ENCODE data around the gene KANSL1.
"Not testable (repeated sequence)": the region's sequence is repeated elsewhere in the genome, so short reads cannot be mapped to it uniquely, and the experiment has no call there.

Gene KANSL1

DNA sequence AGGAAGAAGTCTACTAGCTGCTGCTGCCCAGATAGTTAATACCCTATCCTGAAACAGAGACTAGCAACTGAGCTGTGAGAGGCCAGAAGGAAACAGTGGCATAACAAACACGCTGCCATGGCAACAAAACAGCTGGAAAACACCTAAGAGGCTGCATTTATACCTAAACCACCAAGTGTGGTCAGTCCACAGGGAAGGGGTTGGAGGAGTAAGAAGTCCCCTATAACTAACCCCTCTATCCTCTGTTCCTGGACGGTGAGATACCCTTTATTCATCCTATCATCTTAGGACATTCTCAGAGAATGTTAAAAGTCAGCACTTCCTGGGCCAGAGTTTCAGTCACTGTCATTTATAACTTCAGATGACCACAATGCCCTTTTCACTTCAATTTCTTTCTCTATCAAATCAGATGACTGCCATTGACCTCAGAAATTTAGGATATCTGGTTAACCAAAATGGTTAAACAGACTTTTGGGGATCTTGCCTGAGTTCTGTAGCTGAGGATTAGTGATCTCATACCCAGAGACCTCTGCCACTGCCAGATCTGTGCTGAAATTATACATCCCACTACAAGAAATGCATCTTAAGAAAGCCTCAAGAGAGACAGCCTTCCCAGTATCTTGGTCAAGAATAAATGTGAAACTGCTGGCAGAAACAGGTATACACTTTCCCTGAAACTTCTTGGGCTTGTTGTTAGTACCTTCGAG lies 158.0 kb downstream of the KANSL1 start:
- no peak for DNase-seq

DNA sequence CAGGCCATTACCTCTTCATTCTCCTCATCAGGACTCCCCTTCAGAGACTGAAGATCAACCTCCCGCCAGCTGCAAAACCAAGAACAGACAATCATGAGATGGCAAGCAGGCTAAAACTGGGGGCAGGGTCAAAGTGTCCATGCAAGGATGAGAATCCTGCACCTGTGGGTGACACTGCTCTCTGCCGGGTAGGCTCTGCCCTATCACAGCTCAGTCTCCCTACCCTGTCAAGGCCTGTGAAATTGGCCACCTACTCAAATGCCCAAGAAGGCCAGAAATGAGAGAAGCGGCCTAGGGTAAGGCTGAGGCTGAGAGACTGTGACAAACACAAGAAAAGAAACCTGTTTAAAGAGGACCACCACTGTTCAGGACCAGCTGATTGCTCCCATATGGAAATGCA lies 159.8 kb downstream of the KANSL1 start:
- DNase-seq: no peak

DNA sequence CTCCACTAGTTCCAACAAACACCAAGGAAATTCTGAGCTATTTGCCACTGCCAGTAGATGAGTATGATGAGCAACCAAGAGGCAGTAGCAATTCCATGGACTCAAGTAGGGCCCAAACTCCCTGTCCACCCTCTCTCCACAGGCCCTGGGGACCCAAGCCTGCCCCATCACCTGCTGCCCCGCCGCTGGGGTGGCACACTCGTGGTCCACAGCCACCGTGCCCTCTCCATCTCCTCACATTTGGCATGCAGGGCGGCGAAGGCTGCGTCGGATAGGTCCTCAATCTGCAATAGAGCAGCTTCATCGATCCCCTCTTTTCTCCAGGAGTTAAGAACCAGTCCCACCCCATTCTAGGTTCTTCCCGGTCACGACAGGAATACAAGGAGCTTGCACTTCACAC lies 160.3 kb downstream of the KANSL1 start:
- no peak for DNase-seq

GRCh38 chr17:46031920-46032319 lies 161.3 kb downstream of the KANSL1 start:
- DNase-seq: no peak

- DNase-seq: no peak
These were observed 161.8 kb downstream of the KANSL1 start for GRCh38 chr17:46031440-46031839.

- no peak for DNase-seq
These were observed 162.5 kb downstream of the KANSL1 start for GRCh38 chr17:46030752-46031151.

DNA sequence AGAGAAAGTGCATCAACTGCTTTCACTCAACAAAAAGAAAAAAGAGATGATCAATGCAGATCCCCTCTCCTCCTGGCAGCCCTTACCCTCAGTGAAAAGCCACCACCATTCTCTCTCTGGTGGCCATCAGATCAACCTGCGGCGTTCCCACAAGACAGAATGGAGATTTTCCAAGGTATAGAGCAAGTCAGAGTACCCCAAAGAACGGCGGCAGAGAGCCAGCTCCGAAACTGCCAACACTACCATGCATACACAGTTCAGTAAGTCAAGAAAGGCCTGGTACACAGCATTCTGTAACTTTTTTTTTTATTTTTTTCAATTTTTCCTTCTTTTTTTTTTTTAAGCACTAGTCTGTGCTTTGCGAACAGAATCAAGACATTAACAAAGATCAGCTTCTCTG lies 163.6 kb downstream of the KANSL1 start:
- no peak for DNase-seq

- no peak for DNase-seq
These were observed 164.2 kb downstream of the KANSL1 start for GRCh38 chr17:46028981-46029565.

GRCh38 chr17:46028374-46028773 lies 164.9 kb downstream of the KANSL1 start:
- no peak for DNase-seq

GRCh38 chr17:46027976-46028325 lies 165.3 kb downstream of the KANSL1 start:
- DNase-seq: no peak

DNA sequence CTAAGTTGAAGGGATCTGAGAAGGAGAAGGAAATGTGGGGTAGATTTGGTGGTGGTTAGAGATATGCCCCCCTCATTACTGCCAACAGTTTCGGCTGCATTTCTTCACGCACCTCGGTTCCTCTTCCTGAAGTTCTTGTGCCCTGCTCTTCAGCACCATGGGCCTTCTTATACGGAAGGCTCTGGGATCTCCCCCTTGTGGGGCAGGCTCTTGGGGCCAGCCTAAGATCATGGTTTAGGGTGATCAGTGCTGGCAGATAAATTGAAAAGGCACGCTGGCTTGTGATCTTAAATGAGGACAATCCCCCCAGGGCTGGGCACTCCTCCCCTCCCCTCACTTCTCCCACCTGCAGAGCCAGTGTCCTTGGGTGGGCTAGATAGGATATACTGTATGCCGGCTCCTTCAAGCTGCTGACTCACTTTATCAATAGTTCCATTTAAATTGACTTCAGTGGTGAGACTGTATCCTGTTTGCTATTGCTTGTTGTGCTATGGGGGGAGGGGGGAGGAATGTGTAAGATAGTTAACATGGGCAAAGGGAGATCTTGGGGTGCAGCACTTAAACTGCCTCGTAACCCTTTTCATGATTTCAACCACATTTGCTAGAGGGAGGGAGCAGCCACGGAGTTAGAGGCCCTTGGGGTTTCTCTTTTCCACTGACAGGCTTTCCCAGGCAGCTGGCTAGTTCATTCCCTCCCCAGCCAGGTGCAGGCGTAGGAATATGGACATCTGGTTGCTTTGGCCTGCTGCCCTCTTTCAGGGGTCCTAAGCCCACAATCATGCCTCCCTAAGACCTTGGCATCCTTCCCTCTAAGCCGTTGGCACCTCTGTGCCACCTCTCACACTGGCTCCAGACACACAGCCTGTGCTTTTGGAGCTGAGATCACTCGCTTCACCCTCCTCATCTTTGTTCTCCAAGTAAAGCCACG lies 165.9 kb downstream of the KANSL1 start:
- DNase-seq: no peak

DNA sequence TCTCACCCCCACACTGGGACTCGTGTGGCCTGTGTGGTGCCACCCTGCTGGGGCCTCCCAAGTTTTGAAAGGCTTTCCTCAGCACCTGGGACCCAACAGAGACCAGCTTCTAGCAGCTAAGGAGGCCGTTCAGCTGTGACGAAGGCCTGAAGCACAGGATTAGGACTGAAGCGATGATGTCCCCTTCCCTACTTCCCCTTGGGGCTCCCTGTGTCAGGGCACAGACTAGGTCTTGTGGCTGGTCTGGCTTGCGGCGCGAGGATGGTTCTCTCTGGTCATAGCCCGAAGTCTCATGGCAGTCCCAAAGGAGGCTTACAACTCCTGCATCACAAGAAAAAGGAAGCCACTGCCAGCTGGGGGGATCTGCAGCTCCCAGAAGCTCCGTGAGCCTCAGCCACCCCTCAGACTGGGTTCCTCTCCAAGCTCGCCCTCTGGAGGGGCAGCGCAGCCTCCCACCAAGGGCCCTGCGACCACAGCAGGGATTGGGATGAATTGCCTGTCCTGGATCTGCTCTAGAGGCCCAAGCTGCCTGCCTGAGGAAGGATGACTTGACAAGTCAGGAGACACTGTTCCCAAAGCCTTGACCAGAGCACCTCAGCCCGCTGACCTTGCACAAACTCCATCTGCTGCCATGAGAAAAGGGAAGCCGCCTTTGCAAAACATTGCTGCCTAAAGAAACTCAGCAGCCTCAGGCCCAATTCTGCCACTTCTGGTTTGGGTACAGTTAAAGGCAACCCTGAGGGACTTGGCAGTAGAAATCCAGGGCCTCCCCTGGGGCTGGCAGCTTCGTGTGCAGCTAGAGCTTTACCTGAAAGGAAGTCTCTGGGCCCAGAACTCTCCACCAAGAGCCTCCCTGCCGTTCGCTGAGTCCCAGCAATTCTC lies 166.8 kb downstream of the KANSL1 start:
- DNase-seq: no peak

GRCh38 chr17:46025510-46026165 lies 167.6 kb downstream of the KANSL1 start:
- DNase-seq: no peak

DNA sequence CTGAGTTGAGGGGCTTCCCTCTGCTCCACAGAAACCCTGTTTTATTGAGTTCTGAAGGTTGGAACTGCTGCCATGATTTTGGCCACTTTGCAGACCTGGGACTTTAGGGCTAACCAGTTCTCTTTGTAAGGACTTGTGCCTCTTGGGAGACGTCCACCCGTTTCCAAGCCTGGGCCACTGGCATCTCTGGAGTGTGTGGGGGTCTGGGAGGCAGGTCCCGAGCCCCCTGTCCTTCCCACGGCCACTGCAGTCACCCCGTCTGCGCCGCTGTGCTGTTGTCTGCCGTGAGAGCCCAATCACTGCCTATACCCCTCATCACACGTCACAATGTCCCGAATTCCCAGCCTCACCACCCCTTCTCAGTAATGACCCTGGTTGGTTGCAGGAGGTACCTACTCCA lies 168.2 kb downstream of the KANSL1 start:
- DNase-seq: no peak

- no peak for DNase-seq
These were observed 168.6 kb downstream of the KANSL1 start for GRCh38 chr17:46024590-46024989.

GRCh38 chr17:46023783-46024388 lies 169.3 kb downstream of the KANSL1 start:
- no peak for DNase-seq

DNA sequence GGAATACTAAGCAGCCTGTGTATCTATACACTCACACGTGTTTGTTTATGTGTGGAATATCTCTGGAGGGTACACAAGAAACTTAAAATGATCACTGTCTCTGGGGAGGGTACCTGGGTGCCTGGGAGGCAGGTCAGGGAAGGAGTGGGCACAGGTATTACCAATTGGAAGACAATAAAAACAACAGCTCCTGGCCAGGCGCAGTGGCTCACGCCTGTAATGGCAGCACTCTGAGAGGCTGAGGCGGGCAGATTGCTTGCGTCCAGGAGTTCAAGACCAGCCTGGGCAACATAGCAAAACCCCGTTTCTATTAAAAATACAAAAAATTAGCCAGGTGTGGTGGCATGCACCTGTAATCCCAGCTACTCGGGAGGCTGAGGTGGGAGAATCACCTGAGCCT lies 169.9 kb downstream of the KANSL1 start:
- not testable (repeated sequence) for DNase-seq

DNA sequence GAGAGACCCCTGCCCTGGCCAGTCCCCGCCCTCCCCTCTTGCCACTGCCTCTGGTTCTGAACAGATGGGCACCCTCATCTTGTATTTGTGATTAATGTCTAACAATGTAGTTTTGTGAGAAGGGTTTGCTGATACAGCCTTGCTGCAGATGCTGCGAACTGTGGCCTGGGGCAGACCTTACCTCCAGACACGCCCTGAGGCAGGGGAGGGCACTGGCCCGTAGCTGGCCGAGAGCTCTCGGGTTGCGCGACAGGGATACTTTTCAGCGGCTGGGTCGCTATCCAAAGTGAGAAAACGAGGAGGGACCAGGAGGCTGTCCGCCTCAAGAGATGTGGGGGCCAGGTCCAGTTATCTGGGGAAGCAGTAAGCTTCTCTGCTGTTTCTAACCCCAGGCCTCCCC lies 172.2 kb downstream of the KANSL1 start:
- DNase-seq: no peak

GRCh38 chr17:46020023-46020761 lies 173.0 kb downstream of the KANSL1 start:
- peak; percentile 60 for DNase-seq

GRCh38 chr17:46019408-46019925 lies 173.8 kb downstream of the KANSL1 start:
- not testable (repeated sequence) for DNase-seq

All from activated naive CD4-positive, alpha-beta T cell treated with Interleukin-2 at 50 U/mL for 16 hours (primary cell).